ENCODE measurements around the gene TATDN2. TPM values are rescaled to one million over a fixed set of nuclear protein-coding genes. Genes with fewer than 3 reads are reported as not detected.

Gene TATDN2
- total RNA-seq, 2 experiments from 2014 or later, result 22.0 to 57.5 TPM

DNA sequence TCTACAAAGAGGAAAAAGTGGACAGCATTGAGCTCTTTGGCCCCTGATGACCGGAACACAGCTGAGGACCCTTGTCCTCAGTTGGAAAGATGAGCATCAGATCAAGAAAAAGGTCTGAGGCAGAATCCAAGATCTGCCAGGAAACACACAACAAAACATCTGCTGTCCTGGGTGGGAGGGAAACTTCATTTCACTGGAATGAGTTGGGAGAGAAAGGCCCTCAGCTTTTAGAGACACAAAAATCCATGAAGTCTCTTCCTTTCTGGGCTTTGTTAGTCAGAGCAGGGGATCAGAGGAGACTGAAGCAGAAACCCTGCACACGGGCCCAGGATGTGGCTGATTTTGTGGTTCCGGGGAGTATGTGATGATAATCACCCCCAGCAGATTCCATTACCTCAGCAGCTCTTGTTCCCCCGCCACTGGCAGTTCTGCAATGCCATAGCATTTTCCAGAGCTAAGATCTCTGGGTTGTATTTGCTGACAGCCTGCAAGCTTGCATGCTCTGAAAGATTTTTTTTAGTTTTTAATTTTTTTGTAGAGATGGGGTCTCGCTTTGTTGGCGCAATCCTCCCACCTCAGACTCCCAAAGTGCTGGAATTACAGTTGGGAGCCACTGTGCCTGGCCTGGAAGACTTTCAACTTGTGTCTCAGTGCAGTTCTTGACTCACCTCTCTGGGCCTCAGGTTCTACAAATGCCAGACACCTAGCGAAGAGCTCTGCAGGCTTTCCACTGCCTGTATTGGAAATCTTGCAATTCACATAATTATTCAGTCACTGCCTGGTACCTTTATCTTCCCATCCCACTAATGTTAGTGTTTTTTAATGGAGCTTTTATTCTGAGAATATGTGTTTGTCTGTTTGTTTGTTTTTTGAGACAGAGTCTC lies 5.8 kb upstream of the TATDN2 start:
- BruUV-seq (replicated peaks), result no TSS peak

DNA sequence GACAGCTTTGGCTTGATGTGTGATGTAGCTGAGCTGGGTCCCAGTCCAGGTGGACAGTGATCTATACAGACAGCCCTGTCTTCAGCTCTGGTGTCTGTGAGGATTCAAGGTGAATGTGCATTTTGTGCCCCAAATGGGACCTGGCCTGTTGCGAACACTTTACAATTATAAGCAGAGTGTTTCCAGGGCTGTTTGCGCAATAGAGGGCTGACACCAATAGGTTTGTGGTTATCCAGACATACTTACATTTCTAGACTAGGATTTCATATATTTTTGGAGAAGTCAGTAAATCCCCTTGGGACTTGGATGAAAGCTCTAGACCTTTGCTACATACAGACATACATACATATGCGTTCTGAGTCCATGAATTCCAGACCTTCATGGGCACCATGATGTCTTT lies 4.2 kb upstream of the TATDN2 start:
- BruUV-seq (replicated peaks), result no TSS peak
- Histone ChIP-seq H3K4me3 (ENCODE audit: low read depth, low read length, poor library complexity, severe bottlenecking) (no peak overlapping the region), H3K9me2 (ENCODE audit: insufficient read depth, low read length) (no peaks in the 10 kb centered on the region), H4K20me1 (ENCODE audit: insufficient read depth, low read length) (no peaks in the 10 kb centered on the region), H3K4me1 (ENCODE audit: insufficient read depth, low read length, poor library complexity, severe bottlenecking) (peaks cover 26% of the 10 kb centered on the region), H2AFZ (ENCODE audit: low read length) (no peak overlapping the region), H3K4me2 (ENCODE audit: low read length) (no peak overlapping the region), H3K79me2 (ENCODE audit: insufficient read depth, low read depth, low read length) (peaks cover 4% of the 10 kb centered on the region), H3K9me3 (ENCODE audit: low read length) (peaks cover 22% of the 10 kb centered on the region; the same call in 1 of the 2 replicates), H3K36me3 (ENCODE audit: insufficient read depth, low read length) (peaks cover 7% of the 10 kb centered on the region; the same call in 1 of the 2 replicates), H3K27ac (ENCODE audit: low read depth, low read length, poor library complexity, severe bottlenecking) (no peak overlapping the region)
- DNase-seq (ENCODE audit: low spot score), result no peak
- intact Hi-C loops (cut with micrococcal nuclease; ENCODE audit: unreplicated experiment), result no loop called here
- TF ChIP-seq EZH2phosphoT487 (IDR thresholded peaks at IDR 0.05; ENCODE audit: borderline replicate concordance, low read depth, low read length), result no peak
- POLR2A ChIA-PET, result no interaction called here
- CTCF ChIA-PET (ENCODE audit: unreplicated experiment), result interaction anchor here (0.8 kb wide), 1 partner anchor 11 kb away, joined by 4 read pairs; no protein-coding TSS in a partner anchor

More for the DNA sequence above, 5.8 kb upstream of the TATDN2 start:
- Histone ChIP-seq H3K27ac (ENCODE audit: low read depth, low read length, poor library complexity, severe bottlenecking) (no peak overlapping the region), H3K9me3 (ENCODE audit: low read length) (peaks cover 22% of the 10 kb centered on the region; the same call in 1 of the 2 replicates), H3K4me1 (ENCODE audit: insufficient read depth, low read length, poor library complexity, severe bottlenecking) (peaks cover 20% of the 10 kb centered on the region), H3K4me3 (ENCODE audit: low read depth, low read length, poor library complexity, severe bottlenecking) (no peak overlapping the region), H3K9me2 (ENCODE audit: insufficient read depth, low read length) (no peaks in the 10 kb centered on the region), H2AFZ (ENCODE audit: low read length) (peak overlapping the region; percentile 48; the same call in 1 of the 2 replicates), H3K36me3 (ENCODE audit: insufficient read depth, low read length) (peaks cover 5% of the 10 kb centered on the region; the same call in 1 of the 2 replicates), H4K20me1 (ENCODE audit: insufficient read depth, low read length) (no peaks in the 10 kb centered on the region), H3K79me2 (ENCODE audit: insufficient read depth, low read depth, low read length) (no peaks in the 10 kb centered on the region), H3K4me2 (ENCODE audit: low read length) (peak overlapping the region; percentile 26)
- ChIA-PET POLR2A (interaction anchor here (0.6 to 1.1 kb wide), 4 partner anchors 10 to 504 kb away, joined by 3 to 6 read pairs (median 4); no protein-coding TSS in a partner anchor), CTCF (ENCODE audit: unreplicated experiment) (interaction anchor here (1.1 kb wide), 1 partner anchor 9 kb away, joined by 3 read pairs; no protein-coding TSS in a partner anchor)
- intact Hi-C loops (cut with micrococcal nuclease; ENCODE audit: unreplicated experiment), result no loop called here
- no peak for TF ChIP-seq EZH2phosphoT487 (IDR thresholded peaks at IDR 0.05; ENCODE audit: borderline replicate concordance, low read depth, low read length)
- TF ChIP-seq, protein P1, sequence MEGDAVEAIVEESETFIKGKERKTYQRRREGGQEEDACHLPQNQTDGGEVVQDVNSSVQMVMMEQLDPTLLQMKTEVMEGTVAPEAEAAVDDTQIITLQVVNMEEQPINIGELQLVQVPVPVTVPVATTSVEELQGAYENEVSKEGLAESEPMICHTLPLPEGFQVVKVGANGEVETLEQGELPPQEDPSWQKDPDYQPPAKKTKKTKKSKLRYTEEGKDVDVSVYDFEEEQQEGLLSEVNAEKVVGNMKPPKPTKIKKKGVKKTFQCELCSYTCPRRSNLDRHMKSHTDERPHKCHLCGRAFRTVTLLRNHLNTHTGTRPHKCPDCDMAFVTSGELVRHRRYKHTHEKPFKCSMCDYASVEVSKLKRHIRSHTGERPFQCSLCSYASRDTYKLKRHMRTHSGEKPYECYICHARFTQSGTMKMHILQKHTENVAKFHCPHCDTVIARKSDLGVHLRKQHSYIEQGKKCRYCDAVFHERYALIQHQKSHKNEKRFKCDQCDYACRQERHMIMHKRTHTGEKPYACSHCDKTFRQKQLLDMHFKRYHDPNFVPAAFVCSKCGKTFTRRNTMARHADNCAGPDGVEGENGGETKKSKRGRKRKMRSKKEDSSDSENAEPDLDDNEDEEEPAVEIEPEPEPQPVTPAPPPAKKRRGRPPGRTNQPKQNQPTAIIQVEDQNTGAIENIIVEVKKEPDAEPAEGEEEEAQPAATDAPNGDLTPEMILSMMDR (conservative IDR thresholded peaks at IDR 0.05; ENCODE audit: low read length), result no peak
- peak; percentile 50 for DNase-seq (ENCODE audit: low spot score)

DNA sequence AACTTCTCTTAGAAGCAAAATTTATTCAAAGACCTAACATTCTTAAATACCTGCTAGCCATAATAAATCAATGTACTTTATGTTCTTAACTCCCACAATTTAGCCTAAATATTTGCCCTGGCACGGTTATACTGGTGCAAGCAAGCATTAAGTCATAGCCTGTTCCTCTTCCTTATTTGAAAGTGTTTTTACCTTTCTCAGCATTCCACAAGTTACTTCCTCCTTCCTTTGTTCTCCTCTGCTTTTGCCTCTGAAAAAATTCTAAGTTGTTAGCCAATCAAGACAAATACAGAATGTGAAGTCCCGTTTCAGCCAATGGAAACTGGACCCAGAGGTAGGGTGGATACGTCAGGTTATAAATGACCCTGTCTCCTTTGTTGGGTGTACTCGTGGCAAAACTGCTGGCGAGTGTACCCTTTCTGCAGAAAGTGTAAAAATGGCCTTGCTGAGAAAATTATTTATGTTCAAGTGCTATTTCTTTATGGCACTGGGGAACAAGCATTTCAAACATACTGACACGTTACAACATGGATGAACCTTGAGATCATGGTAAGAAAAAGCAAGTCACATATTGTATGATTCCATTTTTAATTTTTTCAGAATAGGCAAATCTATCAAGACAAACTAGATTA lies 3.1 kb upstream of the TATDN2 start:
- intact Hi-C loops (cut with micrococcal nuclease; ENCODE audit: unreplicated experiment), result no loop called here
- peaks cover 16% of the 10 kb centered on the region for H3K79me2 ChIP-seq (ENCODE audit: insufficient read depth, low read depth, low read length)
- H3K9me2 ChIP-seq (ENCODE audit: insufficient read depth, low read length), result no peaks in the 10 kb centered on the region
- DNase-seq (ENCODE audit: low spot score), result no peak
- H2AFZ ChIP-seq (ENCODE audit: low read length), result no peak overlapping the region
- H3K4me3 ChIP-seq (ENCODE audit: low read depth, low read length, poor library complexity, severe bottlenecking), result no peak overlapping the region
- TF ChIP-seq EZH2phosphoT487 (IDR thresholded peaks at IDR 0.05; ENCODE audit: borderline replicate concordance, low read depth, low read length), result no peak
- TF ChIP-seq, protein P1 (conservative IDR thresholded peaks at IDR 0.05; ENCODE audit: low read length), result no peak
- ChIA-PET POLR2A (no interaction called here), CTCF (ENCODE audit: unreplicated experiment) (no interaction called here)
- peaks cover 17% of the 10 kb centered on the region for H3K36me3 ChIP-seq (ENCODE audit: insufficient read depth, low read length)
- peaks cover 26% of the 10 kb centered on the region for H3K4me1 ChIP-seq (ENCODE audit: insufficient read depth, low read length, poor library complexity, severe bottlenecking)
- BruUV-seq (replicated peaks), result no TSS peak
- H3K4me2 ChIP-seq (ENCODE audit: low read length), result no peak overlapping the region
- H4K20me1 ChIP-seq (ENCODE audit: insufficient read depth, low read length), result peaks cover 5% of the 10 kb centered on the region; the same call in 1 of the 2 replicates
- no peak overlapping the region for H3K27ac ChIP-seq (ENCODE audit: low read depth, low read length, poor library complexity, severe bottlenecking)
- peaks cover 22% of the 10 kb centered on the region; the same call in 1 of the 2 replicates for H3K9me3 ChIP-seq (ENCODE audit: low read length)
